PC-3 (cell line): Measurements from ENCODE around the gene CROCC.

Source experiments
- CTCF ChIP-seq: fragments of 300-600 bp; sonication (generic); conservative IDR thresholded peaks from 2 replicates; pipeline ENCODE4 v1.5.1; 2017; ENCODE audit warnings: antibody characterized with exemption, low read depth, mild to moderate bottlenecking, low read length
- EZH2phosphoT487 ChIP-seq: fragments of 300-600 bp; sonication (generic); IDR thresholded peaks from 2 replicates; pipeline ENCODE4 v1.6.1; 2018; ENCODE audit warnings: mild to moderate bottlenecking, antibody characterized with exemption, low read length, borderline replicate concordance

GRCh38 chr1:17018849-17019248, 97.1 kb downstream of the CROCC start:
- TF ChIP-seq CTCF (no peak), EZH2phosphoT487 (no peak)
